Measurements from ENCODE around the gene CHST11.
"Not testable (repeated sequence)": the region's sequence is repeated elsewhere in the genome, so short reads cannot be mapped to it uniquely, and the experiment has no call there.

The CHST11 gene

DNA sequence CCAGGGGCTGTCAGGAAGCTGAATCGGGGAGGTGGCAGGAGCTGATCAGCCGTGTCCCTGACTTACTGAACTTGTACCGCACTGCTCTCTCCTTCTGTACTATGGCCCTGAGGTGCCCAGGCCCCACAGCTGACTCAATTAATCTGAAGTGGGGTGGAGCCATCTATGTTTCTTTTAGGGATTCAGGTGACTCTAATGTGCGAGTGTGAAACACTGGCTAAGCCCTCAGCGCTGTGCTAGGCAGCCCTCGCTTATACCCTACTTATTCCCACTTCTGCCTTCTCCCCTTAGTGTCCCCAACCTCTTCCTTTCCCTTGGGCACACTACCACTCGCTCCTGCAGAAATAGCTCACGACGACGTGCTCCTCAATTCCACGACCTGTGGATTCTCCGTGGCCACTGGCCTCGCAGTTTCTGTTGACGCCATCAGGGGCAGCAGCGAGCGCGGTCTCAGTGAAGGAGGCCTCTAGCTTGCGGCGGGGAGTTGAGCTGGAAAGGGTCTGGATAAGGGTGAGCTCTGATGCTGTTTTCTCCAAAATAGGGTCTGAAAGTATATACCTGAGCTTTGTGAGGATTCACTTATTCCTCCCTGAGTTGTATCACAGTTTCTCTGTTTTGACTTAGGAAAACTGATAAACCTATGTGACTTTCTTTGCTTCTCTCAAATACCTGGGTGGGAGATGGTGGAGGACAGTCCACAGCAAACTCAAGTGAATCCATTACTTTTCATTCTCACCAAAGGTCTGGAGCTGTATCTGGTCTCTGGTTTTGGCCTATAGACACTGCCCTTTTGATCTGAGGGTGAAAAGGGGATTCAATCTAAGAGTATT lies 333.8 kb downstream of the CHST11 start:
- no peak for DNase-seq

DNA sequence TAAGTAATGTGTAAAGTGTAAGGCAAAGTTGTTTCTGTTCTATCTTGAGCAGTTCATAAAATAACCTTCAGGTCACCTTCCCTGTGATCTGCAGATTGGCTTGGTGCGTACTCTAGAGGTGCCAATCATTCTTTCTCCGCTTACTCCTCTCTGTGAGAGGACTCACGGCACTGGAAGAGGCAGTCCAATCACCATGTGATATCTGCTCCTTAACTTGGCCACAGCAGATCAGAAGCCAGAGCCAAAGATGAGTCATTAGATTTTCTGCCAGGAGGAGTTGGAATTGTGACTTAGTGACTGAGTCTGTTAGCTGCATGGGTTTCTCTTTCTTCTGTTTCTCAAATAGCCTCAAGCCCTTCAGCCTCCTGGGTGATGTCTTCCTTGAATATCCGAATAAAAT lies 335.8 kb downstream of the CHST11 start:
- DNase-seq: no peak

DNA sequence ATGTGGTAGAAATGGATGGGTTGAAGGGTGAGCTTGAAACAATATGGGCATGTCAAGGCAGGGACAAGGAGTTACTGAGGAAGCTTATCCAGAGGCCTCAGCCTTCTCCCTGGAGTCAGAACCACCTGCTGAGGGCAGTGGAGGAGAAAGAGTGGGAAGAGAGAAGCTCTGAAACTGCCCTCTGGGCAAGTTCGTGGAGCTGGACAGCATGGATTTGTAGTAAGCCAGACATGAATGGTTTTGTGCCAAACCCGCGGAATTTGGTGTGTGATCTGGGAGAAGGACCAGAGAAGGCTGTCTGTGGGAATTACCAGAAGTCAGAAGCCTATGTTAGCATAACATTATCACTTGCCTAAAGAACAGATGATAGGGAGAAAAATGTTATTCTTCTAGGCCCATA lies 336.5 kb downstream of the CHST11 start:
- no peak for DNase-seq

DNA sequence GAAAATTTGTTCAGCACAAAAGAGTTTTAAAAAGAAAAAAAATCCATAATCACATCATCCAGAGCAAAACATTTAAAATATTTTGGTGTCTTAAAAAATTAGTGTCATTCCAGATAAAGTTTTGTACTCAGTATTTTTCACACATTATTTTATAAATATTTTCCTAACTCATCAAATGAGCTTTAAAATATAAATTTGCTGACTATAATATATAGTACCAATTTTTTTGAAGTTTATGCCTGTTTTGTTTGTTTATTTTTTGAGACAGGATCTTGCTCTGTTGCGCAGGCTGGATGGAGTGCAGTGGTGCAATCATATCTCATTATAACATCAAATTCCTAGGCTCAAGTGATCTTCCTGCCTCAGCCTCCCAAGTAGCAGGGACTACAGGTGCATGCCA lies 337.2 kb downstream of the CHST11 start:
- no peak for DNase-seq

DNA sequence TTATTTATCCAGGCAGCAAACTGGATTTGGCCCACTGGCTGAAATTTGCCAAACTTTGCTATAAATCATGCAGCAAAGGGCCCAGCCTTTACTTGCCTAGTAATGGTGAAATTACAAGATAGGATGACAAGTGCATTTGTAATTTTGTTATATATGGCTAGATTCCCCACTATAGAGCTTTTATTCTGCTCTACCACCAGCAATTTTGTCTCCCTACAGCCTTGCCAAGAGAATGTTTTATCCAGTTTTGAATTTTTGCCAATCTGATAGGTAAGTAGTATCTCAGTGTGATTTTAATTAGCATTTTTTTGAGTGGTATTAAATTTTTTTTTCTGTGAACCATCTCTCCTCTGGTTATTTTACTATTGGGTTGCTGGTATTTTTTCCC lies 339.7 kb downstream of the CHST11 start:
- DNase-seq: no peak

DNA sequence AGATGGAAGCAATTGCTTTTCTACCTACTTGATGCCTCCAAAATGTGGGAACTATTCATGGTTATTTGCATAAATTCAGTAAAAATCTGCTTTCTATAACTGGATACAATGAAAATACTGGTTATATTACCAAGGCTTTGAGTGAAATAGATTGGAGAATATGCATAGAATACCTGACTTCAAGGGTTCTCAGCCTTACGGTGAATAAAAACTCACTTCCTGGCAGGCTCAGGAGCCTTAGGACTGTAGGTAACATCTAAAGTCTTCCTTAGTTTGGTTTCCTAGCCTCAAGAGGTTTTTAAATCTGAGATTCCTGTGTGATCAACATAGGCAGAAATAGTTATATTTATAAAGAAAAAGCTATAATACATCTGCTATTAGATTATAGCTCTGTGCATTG lies 342.7 kb downstream of the CHST11 start:
- DNase-seq: no peak

DNA sequence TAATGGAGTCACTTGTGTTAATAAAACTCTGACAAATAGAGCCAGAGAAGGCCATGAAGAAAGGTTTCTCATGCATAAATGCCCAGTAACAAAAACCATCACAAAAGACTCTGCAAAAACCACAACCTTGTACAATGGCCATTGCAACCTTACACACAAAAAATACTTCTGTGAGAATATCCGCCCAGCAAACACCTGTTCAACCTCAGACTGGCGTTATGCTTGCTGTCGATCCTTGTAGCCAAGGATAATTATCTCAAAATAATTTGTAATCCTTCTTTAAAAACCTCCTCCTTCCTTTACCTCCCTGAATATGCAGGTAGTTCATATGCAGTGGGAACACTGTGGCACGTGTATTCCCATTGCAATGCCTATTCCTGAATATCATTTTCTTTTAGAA lies 344.3 kb downstream of the CHST11 start:
- no peak for DNase-seq

DNA sequence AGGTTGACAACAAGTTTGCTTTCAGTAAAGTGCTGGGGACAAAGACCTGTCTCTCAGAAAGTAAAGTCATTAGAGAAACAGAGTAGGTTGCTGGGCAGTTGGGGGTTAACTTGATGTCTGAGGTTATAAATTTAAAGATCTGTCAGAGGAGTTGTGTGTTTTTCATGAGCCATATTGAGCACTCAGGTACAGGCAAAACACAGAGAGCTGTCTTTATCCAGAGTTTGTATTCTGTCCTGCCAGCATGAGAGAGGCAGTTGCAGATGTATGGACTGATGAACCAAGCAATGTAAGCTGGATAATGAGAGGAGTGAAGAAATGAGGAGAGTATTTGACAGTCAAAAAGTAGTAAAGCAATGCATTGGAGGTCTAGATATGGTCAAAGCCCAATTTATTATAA lies 344.7 kb downstream of the CHST11 start:
- DNase-seq: no peak

DNA sequence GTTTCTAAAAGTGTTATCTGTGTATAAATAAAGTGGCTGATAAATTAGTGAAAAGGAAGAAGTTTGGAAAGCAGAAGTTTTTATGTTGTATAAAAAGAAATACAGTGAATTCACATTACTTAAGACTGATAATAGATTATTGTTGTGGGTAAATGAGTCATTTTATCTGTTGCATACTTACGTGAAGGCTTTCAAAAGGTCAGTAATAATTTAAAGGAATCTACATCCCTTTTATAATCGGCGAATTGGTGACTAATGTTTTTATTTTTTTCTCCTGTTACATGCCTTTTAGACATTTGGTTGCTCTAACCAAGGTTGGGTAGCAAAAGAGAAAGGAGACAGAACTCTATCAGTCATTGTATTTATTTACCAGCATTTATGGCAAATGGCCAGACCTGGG lies 345.5 kb downstream of the CHST11 start:
- no peak for DNase-seq

DNA sequence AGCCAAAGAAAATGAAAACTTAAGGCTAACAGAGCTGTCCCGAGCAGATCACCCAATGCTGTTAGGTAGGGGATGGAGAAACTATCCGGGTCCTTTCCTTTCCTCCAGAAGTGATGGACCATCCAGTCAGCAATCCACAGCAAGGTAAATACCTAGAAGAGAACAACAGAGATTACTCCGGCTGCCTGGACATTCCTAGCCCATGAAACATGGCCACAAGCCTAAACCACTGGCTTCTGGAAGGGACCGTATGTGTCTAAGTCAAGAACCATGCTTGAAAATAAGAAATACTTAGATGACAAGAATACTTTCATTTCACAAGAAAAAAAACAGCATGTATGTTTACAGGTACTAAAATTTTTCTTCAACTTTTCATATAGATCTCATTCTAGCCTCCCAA lies 348.4 kb downstream of the CHST11 start:
- no peak for DNase-seq

DNA sequence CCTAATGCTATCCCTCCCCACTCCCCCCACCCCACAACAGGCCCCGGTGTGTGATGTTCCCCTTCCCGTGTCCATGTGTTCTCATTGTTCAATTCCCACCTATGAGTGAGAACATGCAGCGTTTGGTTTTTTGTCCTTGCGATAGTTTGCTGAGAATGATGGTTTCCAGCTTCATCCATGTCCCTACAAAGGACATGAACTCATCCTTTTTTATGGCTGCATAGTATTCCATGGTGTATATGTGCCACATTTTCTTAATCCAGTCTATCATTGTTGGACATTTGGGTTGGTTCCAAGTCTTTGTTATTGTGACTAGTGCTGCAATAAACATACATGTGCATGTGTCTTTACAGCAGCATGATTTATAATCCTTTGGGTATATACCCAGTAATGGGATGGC lies 349.4 kb downstream of the CHST11 start:
- DNase-seq: not testable (repeated sequence)

DNA sequence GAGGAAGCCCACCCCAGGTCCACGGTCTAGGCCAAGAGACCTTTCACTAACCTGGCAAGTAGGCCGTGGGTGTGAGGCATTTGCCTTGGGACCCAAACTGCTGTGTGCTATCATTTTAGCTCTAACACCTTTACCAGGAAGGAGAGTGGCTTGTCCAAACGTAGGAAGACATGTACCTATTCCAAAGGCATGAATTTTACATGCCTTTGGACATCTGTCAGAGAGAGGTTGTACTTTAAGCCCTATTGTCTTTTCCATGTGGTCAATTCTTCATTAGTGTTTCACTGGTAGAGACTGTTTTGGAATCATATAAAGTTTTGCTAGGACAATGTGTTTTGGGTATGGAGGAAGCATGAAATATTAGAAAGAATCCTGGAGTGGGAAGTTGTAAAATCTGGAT lies 352.5 kb downstream of the CHST11 start:
- no peak for DNase-seq

DNA sequence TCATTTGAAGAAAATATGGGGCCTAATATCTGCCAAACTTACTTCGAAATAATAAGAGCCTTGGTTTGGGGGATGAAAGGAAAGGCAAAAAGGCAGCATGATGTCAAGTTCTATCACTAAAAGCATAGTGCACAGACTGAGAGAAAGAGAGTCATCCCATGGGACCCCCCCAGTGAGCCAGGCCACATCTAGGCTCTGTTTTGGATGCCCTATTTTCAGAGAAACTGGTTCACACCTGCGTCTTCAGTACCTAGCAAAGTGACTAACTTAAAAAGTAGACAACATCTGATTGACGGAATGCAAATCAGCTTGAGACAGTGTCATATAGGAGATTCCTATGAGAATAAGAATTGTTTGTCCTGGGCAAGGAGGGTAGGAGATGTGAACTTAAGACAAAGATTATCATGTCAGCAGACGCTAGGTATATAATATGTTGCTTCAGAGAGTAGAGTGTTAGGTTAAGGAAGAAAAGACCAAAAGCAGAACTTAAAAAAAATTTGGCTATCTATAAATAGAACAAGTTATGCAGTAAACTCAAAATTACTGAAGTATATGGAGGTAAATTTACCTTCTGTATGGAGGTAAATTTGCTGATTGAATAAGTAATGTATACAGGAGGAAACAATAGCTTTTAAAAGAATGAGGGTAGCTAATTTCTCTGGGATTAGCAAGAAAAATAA lies 353.1 kb downstream of the CHST11 start:
- no peak for DNase-seq

Measured in COR-L47 (cell line).